Measurements from ENCODE around the gene ADGRD1.
"Not testable (repeated sequence)": the region's sequence is repeated elsewhere in the genome, so short reads cannot be mapped to it uniquely, and the experiment has no call there.

Gene ADGRD1

DNA sequence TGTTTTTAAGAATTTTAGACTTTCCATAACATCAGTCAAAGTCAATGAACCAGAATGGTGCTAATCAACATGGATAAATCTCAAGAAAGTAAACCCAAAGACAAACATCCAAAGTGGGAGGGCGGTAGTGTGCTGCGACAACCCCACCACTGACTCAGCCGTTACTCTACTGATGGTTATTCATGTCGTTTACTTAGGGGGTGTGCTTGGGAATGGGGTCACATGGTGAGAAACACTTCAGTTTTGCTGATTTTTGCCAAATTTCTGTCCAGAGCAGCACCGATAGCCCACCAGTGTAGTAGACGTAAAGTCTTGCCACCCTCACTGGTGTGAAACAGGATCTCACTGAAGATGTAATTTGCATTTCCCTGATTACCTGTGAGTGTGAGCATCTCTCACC is 99.9 kb downstream of the ADGRD1 start:
- DNase-seq (ENCODE audit: low read depth in 2 of 2, low spot score in 1 of 2) = no peak

DNA sequence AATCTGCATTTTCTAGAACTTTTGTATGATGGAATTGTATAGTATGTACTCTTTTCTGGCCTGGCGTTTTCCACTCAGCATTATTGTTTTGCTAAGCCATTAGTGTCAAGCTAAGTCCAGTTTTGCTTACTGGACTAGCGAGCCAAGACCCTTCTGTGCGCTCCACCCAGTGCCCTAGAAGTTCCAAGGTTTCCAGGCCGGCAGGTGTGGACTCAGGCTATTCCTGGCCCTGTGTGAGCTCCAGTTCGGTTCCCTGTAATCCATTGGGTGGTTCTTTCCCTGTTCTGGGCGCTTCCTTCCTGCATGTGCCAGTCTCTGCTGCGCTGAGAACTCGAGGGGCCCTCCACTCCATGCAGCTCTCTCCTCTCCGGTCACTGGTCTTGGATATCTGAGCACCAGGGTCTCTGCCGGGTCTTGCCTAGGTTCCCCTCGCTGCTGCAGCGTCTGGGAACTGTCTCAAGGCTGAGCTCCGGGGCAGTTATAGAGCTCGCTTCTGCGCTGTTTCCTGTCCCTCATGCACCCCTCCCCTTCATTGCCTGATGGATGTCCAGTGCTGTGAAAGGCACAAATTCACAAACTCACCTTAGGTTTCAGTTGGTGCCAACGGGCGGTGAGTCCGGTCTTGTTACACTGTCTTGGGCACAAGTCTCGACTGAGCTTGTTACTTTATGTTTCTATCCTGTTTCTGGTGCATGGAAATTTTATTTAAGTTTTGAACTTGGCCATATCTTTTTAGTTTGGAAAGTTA is 100.8 kb downstream of the ADGRD1 start:
- no peak for DNase-seq (ENCODE audit: low read depth in 2 of 2, low spot score in 1 of 2)

DNA sequence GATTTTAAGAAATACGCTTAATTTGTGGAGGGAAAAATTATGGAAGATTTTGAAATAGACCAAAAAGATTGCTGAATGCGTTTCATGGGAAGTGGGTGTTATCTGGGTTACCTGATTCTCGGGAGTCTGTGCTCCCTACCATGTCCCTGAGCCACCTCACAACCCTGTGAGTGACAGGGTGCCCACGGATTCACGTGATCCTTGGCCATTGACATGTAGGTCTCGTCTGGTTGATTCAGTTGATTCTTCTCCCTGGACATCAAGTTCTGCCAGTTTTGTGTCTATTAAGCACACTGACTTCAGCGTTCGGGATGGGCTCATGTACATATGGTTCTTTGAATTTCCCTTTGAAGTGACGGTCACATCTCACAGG is 101.4 kb downstream of the ADGRD1 start:
- DNase-seq (ENCODE audit: low read depth in 2 of 2, low spot score in 1 of 2) = no peak

DNA sequence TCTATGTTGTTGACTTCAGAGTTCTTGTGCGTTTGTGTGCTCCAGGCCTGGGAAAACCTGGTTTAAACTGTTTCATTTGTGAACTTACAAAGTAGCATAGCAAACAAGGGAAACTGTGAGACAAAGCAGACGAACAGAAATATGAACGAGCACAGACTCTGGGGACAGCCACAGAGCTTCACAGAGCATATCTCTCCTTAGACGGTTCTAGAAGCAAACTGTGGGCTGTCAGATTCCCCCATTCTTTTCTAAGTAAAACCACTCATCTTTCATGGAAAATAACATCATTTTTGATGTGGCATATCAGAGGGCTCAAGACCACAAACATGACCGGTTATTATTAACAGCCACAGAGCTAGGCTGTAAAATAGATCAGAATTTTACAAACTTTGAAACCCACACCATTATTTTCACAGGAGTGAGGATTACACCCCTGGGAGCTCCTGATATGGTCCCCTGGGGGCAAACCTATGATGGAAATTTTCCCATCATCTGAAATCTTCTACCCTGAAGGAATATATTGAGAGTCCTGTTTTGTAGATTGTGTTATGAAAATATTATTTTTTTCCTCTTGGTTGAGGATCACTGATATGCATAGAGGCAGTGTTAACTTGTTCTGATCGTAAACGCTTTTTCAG is 102.0 kb downstream of the ADGRD1 start:
- no peak for DNase-seq (ENCODE audit: low read depth in 2 of 2, low spot score in 1 of 2)

DNA sequence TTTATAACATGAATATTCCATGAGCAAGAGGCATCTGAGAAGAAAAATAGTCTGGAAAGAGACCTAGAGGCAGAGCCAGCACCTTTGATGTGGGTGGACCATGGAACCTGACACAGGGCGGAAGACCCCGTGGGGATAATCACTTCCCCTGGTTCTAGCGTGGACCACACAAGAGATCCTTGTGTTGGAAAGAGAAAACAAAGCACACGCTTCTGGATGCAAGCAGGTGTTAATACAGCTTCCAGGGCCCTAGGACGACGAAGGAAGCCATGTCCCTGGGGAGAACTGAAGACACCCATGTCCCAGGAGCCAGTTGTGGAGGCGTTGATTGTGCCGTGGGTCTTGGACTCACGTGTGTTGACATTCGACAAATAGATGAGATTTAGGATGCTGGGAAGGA is 102.9 kb downstream of the ADGRD1 start:
- DNase-seq (ENCODE audit: low read depth in 2 of 2, low spot score in 1 of 2) = no peak

DNA sequence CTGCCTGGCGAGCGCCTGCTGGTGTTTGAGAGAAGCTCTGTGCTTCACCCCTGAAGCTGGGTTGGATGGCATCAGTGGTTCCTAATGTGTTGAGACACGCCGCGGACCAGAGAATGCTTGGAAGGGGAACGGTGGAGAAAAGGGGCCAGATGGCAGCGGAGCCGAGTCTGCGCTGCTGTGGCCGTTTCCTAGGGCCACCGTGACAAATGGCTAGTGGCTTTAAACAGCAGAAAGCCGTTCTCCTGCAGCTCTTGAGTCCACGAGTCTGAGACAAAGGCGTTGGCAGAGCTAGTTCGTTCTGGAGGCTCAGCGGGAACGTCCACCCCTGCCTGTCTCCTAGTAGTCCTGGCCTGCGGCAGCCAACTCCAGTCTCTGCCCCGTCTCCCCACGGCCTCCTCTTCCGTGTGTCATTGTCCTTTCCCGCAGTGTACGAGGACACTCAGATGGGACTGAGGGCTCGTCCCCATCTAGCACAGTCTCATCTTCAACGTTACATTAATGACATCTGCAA is 103.6 kb downstream of the ADGRD1 start:
- no peak for DNase-seq (ENCODE audit: low read depth in 2 of 2, low spot score in 1 of 2)

DNA sequence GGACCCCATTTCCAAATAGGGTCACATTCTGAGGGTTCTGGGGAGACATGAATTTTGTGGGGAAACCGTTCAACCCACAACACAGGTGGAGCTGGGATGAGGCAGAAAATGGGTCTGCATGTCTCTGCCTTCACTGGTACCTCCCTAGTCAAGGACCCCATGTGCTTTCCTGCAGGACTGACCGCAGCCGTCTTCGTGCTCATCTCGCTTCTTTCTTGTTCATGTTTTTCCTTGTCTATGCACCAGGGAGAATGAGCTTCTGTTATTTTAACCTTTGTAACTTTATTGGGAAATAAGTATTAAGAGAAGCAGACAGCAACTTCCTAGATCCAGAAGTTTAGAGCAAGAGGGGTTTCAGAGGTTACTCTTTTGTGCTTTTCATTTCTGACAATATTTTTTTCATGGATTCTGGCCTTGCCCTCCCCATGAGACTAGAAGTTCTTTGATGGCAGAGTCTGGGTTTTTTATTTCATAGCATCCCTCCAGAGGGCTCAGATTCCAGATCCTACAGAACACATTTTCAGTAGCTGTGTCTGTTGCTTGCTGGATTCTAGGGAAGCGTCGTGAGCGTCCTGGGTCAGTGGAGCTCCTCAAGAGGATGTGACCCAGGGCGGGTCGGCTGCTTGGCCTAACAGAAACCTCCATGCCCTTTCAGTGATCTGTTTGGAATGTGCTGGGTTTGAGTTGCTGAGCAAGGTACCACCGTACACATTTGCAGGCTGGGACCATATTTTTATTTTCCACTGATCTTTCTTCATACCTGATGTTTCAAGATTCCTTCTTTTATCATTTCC is 104.2 kb downstream of the ADGRD1 start:
- no peak for DNase-seq (ENCODE audit: low read depth in 2 of 2, low spot score in 1 of 2)

DNA sequence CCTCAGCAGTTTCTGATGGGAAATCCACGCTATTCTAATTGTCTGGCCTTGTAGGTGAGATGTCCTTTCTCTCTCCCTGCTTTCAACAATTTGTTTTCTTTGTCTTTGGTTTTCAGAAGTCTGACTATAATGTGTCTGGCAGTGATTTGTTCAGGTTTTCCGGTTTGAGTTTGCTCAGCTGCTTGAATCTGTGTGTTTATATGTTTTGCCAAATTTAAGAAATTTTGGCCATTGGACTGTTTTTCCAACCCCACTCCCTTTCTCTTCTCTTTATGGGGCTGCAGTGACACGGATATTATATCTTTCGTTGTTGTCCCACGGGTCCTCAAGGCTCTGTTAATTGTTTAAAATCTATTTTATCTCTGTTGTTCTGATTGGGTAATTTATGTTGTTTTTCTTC is 105.0 kb downstream of the ADGRD1 start:
- DNase-seq (ENCODE audit: low read depth in 2 of 2, low spot score in 1 of 2) = no peak

DNA sequence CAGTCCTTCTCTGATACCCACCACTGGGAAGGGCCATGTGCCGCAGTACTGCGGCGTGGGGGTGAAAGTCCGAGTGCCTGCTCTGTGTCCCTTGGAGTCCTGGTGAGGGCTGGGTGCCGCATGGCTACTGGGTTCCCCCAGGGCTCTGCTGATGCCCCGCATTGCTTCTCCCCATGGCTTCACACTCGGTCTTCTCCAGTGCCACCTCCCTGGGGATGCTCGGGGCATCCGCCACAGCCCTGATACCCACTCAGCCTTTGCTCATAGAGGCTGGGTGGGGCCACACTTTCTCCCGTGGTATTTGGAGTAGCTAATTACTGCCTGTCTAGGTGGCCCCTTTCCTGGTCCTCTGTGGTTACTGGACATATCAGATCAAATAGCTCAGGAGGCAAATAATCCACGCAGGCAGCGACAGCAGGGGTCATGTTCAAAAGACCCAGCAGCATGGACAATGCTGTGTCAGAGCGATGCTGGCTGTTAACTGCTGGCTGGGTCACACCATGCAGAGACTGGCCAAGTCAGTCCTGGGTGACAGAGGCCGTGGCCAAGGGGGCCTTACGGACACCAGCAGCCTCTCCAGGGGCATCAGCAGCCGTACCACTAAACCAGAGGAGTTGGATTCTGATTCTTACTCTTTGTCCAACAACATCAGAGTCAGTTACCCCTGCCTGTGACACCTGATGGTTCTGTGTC is 106.5 kb downstream of the ADGRD1 start:
- no peak for DNase-seq (ENCODE audit: low read depth in 2 of 2, low spot score in 1 of 2)

DNA sequence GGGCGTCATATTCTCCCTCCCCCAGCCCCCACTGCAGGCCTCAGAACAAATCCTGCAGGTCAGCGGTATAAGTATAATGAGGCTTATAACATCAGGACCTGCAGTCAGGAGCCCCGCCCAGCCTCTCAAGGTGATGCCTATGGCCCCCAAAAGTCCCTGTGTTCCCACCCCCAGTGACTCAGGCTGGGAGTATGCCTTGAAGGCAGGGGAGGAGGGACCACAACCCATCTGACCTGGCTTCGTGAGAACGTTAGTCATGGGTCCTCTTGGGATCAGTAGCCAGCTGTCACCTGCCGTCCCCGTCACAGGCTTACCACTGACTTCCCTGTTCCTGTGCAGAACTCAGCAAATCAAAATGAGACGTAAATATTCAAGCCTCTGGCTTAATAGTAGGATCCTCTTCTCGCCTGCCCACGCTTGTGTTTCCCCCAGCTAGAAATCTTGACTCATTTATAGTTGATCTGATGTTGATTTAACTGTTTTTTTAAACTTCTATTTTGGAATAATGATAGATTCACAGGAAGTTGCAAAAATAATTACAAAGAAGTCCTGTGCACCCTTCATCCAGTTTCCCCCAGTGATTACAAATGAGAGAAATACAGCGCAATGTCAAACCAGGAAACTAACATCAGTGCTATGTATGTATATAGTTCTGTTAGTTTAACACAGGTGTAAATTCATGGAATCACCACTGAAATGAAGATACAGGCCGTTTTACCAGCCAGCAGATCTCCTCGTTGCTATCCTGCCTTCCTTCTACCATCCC is 107.5 kb downstream of the ADGRD1 start:
- no peak for DNase-seq (ENCODE audit: low read depth in 2 of 2, low spot score in 1 of 2)

DNA sequence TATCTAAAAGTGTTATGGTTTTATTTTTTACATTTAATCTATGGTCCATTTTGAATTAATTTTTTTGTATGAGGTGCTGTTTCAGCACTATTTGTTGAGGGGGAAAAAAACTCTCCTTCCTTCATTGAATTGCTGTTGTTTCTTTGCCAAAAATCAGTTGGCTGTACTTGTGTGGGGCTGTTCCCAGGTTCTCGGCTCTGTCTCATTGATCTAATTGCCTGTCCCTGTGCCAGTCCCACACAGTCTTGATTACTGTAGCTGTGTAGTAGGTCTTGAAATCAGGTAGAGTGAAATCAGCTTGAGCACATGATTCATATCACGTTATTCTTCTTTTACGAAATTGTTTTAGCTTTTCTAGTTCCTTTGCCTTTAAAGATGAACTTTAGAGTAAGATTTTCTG is 109.7 kb downstream of the ADGRD1 start:
- DNase-seq (ENCODE audit: low read depth in 2 of 2, low spot score in 1 of 2) = no peak

DNA sequence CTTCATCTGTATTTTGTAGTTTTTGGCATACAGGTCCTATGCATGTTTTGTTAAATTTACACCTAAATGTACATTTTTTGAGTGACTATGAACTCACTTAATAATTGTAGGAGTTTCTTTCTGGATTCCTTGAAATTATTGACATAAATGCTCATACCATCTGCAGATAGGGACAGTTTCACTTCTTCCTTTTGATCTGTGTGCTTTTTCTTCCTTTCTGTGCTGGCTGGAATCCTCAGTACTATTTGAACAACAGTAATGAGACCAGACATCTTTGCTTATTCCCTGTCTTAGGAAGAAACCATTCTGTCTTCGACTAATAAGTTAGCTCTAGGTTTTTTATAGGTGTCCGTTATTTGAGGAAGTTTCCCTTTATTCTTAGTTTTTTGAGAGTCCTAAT is 110.3 kb downstream of the ADGRD1 start:
- no peak for DNase-seq (ENCODE audit: low read depth in 2 of 2, low spot score in 1 of 2)

DNA sequence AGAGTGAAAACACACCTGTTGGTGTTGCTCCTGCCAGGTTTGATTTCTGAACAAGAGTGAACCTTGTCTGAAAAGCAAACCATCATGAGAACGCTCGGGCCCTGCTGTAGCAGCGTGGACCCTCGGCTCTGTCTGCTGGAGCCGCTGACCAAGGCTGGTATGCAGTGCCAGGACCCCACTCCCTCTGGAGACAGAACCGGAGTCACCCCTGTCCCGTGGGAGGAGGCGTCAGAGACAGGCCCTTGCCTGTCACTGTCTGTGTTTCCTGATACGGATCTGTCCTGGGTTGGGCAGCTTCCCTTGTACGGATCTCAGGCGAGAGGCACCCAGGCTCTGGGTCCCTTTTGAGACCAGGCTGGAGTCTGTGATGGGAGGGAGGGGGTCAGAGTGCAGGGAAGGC is 111.6 kb downstream of the ADGRD1 start:
- no peak for DNase-seq (ENCODE audit: low read depth in 2 of 2, low spot score in 1 of 2)

DNA sequence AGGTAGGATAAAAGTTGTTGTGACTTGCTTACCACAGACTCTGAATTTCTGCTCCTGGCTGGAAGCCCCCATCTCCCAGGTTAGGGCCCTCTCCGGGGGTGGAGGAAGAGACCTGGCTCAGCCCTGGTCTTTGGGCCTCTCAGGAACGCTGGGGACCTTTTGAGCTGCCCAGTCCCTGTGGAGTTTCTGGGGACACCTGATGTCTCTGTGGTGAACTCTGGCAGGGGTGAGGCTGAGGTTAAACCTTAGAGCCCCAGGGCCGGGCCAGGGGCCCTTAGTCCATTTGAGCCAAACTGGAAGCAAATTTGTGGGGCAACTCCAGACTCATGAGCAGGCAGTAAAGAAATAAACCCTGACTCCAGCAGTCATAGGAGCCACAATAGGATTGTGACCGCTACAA is 112.1 kb downstream of the ADGRD1 start:
- DNase-seq (ENCODE audit: low read depth in 2 of 2, low spot score in 1 of 2) = no peak

DNA sequence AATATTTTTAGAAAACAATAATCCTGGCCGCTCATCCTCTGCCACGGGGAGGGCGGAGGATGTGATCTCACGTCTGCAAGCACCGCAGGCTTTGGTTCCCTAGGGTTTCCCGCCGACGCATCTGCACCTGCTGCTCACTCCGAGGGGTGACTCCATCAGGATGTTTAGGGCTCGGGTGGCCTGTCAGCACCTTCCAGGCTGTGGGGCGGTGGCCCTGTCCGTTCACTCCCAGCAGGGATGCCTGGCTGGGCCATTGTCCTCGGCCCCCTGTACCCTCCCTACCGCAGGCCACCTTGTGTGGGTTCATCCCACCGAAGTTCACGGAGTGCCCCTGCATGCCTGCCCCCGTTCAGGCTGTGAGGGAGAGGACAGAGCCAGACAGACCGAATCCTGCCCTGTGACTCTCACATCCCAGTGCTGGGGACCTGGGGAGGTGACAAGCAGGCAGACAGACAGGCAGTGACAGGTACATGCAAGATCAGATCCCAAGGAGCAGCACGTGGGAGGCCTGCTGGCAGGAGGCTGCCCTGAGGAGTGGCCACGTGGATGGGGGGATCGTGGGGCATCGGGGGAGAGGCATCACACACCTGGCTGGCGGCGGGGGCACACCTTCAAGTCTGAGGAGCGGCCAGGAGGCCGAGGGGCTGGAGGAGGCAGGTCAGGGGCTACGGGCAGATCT is 112.6 kb downstream of the ADGRD1 start:
- DNase-seq (ENCODE audit: low read depth in 2 of 2, low spot score in 1 of 2) = no peak

DNA sequence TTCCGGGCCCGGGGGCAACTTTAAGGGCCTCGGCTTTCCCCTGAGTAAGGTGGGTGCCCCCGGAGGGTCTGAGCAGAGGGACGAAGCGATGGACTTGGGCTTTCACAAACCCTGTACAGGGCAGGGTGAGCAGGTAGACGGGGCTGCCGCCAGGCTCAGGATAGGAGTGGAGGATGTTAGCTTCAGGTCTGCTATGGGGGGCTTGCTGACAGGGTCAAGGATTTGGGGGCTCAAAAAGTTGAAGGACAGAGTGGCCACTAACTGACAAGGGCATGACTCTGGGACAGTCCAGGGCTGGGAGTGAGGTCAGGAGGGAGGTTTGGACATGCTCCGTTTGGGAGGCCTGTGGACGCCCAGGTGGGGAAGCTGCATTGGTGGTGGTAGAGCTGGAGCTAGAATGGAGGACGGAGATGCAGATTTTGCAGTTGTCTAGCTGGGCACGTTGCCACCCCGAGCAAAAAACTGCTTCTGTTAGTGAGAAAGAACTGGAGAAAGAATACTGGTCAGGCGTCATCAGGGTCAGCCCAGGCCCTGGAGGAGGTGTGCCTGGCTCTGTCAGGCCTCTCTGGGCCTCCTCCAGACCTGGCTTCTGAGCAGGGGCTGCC is 113.3 kb downstream of the ADGRD1 start:
- no peak for DNase-seq (ENCODE audit: low read depth in 2 of 2, low spot score in 1 of 2)

DNA sequence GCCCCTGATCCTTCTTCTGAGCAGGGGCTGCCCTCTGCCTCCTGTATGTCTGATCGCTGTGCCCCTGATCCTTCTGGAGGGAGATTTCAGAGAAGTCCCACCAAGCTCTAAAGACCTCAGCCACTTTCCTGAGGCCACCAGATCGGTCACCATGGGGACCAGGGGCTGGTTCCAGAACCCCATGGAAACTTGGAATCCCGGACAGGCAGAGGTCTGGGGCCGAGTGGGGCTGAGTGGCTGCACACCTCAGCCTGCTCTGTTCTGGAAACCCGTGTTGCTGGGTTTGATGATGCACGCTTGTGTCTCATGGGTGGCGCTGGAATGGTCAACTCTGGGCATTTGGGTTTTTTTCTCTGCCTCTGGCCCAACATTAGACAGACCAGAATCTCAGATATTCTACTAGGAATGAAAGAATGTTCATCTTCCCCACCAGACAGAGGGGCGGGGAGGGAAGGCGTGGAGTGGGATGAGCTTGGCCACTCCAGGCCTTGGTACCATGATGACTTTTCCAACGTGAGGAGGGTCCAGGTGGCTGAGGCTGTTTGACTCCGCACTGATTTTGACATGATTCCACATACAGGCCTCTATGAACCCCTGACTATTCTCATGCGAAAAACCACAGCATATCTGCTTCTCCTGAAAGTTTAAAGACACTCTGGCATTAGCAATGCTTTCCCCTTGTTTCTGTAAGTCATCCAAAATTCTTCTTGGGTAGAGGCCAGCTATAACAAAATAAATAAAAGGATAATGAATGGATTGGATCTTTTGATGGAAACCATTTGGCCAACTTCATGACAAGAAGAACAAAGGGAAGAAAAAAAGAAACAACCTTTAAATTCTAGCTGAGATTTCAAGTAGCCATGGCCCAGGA is 114.5 kb downstream of the ADGRD1 start:
- DNase-seq (ENCODE audit: low read depth in 2 of 2, low spot score in 1 of 2) = no peak

DNA sequence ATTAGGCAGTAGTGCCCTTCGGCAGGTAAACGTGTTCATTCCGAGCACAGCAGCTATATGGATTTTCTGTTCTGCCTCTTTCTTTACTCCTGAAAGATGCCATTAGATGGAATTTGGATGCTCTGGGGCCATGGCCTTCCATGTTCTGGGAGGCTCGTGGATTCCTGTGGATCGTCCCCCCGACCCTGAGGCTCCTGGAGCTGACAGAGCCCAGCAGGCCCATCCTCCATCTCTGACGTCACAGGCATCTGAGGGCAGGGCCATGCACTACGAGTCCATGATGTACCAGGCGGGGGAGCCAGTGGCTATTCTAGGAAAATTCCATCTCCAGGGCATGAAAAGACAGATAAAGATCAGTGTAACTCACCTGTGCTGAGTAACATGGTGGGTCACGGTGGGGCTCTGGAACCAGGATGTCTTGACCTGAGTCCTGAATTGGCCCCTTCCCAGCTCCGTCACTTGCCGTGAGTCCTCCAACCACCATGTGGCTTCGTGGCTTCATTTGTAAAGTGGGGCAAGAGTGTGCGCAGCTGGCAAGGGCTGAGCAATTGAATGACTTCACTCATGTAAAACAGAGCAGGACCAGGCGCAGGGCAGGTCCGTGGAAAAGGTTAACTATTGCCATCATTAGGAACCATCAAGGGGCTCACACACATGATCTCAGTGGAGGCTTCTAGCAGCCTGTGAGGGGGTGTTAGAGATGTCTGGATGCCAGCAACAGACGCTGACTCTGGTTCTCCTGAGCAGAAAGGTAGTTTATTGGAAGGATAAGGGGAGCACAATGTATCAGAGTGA is 115.4 kb downstream of the ADGRD1 start:
- DNase-seq (ENCODE audit: low read depth in 2 of 2, low spot score in 1 of 2) = not testable (repeated sequence)
